Peyer's patch (tissue), 4 donors: ENCODE results near the gene PLEKHG3. TPM values are rescaled to one million over a fixed set of nuclear protein-coding genes. Genes with fewer than 3 reads are reported as not detected.

Experiments
- DNase-seq, 3 donors: peaks; one replicate each; pipeline ENCODE4 v3.0.0-alpha.2; 2017 to 2019
- H3K27ac ChIP-seq, 4 donors: fragments of 200-600 bp; sonication (generic); one replicate each; pipeline ENCODE4 v1.5.1; 2016 to 2019
- H3K27me3 ChIP-seq, 2 donors: fragments of 200-600 bp; sonication (generic); one replicate each; pipeline ENCODE4 v1.5.1; 2019
- H3K36me3 ChIP-seq, 3 donors: fragments of 200-600 bp; sonication (generic); one replicate each; pipeline ENCODE4 v1.5.1; 2016 to 2019
- H3K4me1 ChIP-seq, 4 donors: fragments of 200-600 bp; sonication (generic); one replicate each; pipeline ENCODE4 v1.5.1; 2016 to 2019
- H3K4me3 ChIP-seq, 4 donors: fragments of 200-600 bp; sonication (generic); 1 replicate in 3 of 4; 2 replicates in 1 of 4; pipeline ENCODE4 v1.5.1; 2016 to 2019; ENCODE audit warnings: mild to moderate bottlenecking in 1 of 4
- H3K9me3 ChIP-seq, 4 donors: fragments of 200-600 bp; sonication (generic); one replicate each; pipeline ENCODE4 v1.5.1; 2016 to 2019; ENCODE audit warnings: mild to moderate bottlenecking in 1 of 4
- POLR2A ChIP-seq, 2 donors: fragments of 450-650 bp; IDR thresholded peaks; one replicate each; pipeline ENCODE4 v1.5.1; 2017; ENCODE audit warnings: antibody characterized with exemption in 2 of 2, mild to moderate bottlenecking in 2 of 2, moderate library complexity in 2 of 2
- total RNA-seq, 4 donors: library from RNA; depleted of rRNA; stranded (reverse); fragments of >200 nt; gene quantifications; one replicate each; pipeline ENCODE4 v1.1.0, GENCODE V29; 2016
- TF ChIP-seq, protein P1 (sequence below), 6 experiments: fragments of 450-650 bp in 4 of 6; fragments of 200-600 bp in 2 of 6; sonication (generic) in 1 of 6; IDR thresholded peaks; one replicate each; pipeline ENCODE4 v1.5.1; 2017 to 2019; ENCODE audit warnings: antibody characterized with exemption in 6 of 6, mild to moderate bottlenecking in 3 of 6, moderate library complexity in 1 of 6

PLEKHG3 gene
- total RNA-seq, 4 donors from 2014 or later = 18.2 to 45.5 (median 31.5) TPM

DNA sequence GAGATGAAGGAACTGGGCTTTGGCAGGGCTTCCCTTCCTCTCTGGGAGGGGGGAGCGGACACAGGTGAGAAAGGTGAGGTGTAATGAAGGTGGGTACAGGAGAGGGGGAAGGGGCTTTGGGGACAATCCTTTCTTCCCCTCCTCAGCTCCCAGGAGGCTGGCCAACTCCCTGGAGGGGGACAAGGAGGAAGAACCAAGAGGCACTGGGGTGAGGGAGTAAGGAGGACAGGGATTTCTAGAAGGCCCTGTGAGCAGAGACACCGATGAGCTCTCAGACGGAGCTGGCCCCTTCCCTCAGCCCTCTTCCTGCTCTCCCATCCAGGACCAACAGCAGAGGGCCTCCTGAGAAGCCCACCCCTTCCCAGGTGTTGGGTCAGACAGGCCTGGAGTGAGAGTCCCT lies 53.4 kb downstream of the PLEKHG3 start:
- Histone ChIP-seq H3K27ac (no peak overlapping the region), H3K4me3 (no peak overlapping the region), H3K4me1 (peaks cover 0 to 32% (median 9%) of the 10 kb centered on the region in 4 donors), H3K9me3 (no peaks in the 10 kb centered on the region), H3K27me3 (no peaks in the 10 kb centered on the region), H3K36me3 (no peaks in the 10 kb centered on the region)
- TF ChIP-seq, protein P1, sequence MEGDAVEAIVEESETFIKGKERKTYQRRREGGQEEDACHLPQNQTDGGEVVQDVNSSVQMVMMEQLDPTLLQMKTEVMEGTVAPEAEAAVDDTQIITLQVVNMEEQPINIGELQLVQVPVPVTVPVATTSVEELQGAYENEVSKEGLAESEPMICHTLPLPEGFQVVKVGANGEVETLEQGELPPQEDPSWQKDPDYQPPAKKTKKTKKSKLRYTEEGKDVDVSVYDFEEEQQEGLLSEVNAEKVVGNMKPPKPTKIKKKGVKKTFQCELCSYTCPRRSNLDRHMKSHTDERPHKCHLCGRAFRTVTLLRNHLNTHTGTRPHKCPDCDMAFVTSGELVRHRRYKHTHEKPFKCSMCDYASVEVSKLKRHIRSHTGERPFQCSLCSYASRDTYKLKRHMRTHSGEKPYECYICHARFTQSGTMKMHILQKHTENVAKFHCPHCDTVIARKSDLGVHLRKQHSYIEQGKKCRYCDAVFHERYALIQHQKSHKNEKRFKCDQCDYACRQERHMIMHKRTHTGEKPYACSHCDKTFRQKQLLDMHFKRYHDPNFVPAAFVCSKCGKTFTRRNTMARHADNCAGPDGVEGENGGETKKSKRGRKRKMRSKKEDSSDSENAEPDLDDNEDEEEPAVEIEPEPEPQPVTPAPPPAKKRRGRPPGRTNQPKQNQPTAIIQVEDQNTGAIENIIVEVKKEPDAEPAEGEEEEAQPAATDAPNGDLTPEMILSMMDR (IDR thresholded peaks at IDR 0.05) = no peak
- no peak for TF ChIP-seq POLR2A (IDR thresholded peaks at IDR 0.05)
- DNase-seq = no peak

- Histone ChIP-seq H3K27me3 (no peaks in the 10 kb centered on the region), H3K4me1 (peaks cover 0 to 34% (median 9%) of the 10 kb centered on the region in 4 donors), H3K36me3 (no peaks in the 10 kb centered on the region), H3K9me3 (no peaks in the 10 kb centered on the region), H3K4me3 (no peak overlapping the region), H3K27ac (peak overlapping the region in 1 of 4 donors; percentile 5)
- DNase-seq = no peak
- no peak for TF ChIP-seq POLR2A (IDR thresholded peaks at IDR 0.05)
- TF ChIP-seq, protein P1 (IDR thresholded peaks at IDR 0.05) = no peak
Observed at GRCh38 chr14:64758025-64758521, 53.8 kb downstream of the PLEKHG3 start.

DNA sequence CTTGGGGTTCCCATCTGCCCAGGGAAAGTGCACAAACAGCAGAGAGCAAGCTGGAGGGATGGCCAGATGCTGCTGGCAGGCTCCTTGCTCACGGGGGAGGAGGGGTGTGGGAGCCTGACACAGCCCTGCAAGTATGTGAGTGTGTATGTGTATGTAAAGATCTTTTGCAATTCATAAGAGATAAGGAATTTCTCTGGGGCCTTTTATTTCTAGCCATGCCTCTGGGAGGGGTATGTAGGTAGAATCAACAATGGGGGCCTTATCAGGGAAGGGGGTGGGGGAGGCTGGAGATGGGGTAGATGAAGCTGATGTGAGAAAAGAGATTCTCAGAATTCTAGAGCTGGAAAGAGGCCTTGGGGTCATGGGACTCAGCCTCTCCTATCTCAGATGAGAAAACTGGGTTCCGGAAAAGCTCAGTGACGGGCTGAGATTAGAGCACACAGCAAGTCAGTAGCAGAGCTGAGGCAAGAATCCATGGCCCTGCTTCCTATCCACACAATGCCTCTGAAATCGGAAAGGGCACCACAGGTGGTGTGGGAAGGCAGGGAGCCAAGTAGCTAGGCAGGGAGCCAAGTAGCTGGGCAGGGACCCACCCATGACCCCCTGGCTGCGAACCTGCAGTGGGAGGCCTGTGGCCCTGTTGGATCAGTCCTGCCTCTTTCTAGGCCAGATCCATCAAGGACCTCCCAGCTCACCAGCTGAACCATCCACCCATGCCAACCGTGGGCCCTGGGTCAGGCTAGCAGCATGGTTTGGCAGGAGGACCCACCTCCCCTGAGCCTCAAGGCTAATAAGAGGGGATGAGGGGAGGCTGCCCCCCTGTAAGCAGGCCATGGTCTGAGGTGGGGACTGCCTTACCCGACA lies 54.7 kb downstream of the PLEKHG3 start:
- peaks cover 0 to 39% (median 9%) of the 10 kb centered on the region in 4 donors for H3K4me1 ChIP-seq
- TF ChIP-seq, protein P1 (IDR thresholded peaks at IDR 0.05) = no peak
- TF ChIP-seq POLR2A (IDR thresholded peaks at IDR 0.05) = no peak

DNA sequence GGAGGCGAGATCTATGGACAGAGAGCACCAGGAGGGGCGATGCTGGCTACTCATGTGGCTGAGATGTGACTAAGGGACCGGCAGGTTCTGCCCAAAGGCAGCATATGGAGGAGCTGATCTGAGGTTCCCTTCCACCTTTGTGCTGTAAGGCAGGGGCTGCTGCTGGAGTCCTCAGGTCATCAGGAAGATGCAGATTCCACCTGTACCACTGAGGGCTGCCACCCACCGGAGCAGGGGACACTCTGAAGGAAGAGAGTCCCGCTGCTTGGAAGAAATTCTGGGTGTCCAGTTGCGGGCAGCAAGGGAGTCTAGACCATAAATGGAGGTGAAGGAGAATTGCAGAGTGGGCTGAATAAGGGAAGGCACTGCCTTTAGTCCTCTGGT lies 55.3 kb downstream of the PLEKHG3 start:
- DNase-seq = no peak
- Histone ChIP-seq H3K4me1 (peaks cover 0 to 45% (median 9%) of the 10 kb centered on the region in 4 donors), H3K27me3 (no peaks in the 10 kb centered on the region), H3K9me3 (no peaks in the 10 kb centered on the region), H3K4me3 (no peak overlapping the region), H3K36me3 (no peaks in the 10 kb centered on the region), H3K27ac (no peak overlapping the region)
- TF ChIP-seq POLR2A (IDR thresholded peaks at IDR 0.05) = no peak
- TF ChIP-seq, protein P1 (IDR thresholded peaks at IDR 0.05) = no peak

More for the DNA sequence above, 54.7 kb downstream of the PLEKHG3 start:
- no peak overlapping the region for H3K27ac ChIP-seq
- H3K27me3 ChIP-seq = no peaks in the 10 kb centered on the region
- H3K4me3 ChIP-seq = no peak overlapping the region
- H3K9me3 ChIP-seq = no peaks in the 10 kb centered on the region
- H3K36me3 ChIP-seq = no peaks in the 10 kb centered on the region
- DNase-seq = peak in 1 of 3 donors; percentile 45

- H3K9me3 ChIP-seq = no peaks in the 10 kb centered on the region
- peak; percentile 44 to 81 (median 78) for DNase-seq
- TF ChIP-seq, protein P1 (IDR thresholded peaks at IDR 0.05) = peak in 5 of 6 experiments; percentile 8 to 66 (median 60)
- TF ChIP-seq POLR2A (IDR thresholded peaks at IDR 0.05) = no peak
- no peaks in the 10 kb centered on the region for H3K36me3 ChIP-seq
- no peak overlapping the region for H3K4me3 ChIP-seq
- H3K27ac ChIP-seq = no peak overlapping the region
- no peaks in the 10 kb centered on the region for H3K27me3 ChIP-seq
- peaks cover 0 to 51% (median 9%) of the 10 kb centered on the region in 4 donors for H3K4me1 ChIP-seq
Observed at GRCh38 chr14:64760146-64760755, 56.0 kb downstream of the PLEKHG3 start.
